ENCODE data around the gene MYL12A.
A peak's percentile ranks its signal among the peaks of the same experiment; 100 is the strongest.
"Not testable (repeated sequence)": the region's sequence is repeated elsewhere in the genome, so short reads cannot be mapped to it uniquely, and the experiment has no call there.

The MYL12A gene

DNA sequence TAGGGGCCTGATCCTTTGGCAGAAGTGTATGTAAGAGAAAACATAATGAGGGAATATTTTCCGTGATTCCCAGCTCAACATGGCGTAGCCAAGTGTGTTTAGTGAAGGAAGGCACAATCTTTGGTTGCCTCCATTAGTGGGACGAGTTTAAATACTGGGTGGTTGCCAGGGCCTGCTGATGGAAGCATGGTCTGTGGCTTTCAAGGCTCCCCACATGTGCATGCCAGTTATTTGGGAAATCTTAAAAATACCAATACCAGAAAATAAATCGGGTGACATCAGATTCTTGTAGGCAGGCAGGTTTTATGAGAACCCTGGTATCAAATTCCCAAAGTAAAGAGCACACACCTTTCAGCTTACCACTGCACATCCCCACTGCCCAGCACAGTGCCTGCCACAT is 7.1 kb downstream of the MYL12A start:
- DNase-seq (ENCODE audit: low read depth in 2 of 3, low spot score in 2 of 3) = no peak

DNA sequence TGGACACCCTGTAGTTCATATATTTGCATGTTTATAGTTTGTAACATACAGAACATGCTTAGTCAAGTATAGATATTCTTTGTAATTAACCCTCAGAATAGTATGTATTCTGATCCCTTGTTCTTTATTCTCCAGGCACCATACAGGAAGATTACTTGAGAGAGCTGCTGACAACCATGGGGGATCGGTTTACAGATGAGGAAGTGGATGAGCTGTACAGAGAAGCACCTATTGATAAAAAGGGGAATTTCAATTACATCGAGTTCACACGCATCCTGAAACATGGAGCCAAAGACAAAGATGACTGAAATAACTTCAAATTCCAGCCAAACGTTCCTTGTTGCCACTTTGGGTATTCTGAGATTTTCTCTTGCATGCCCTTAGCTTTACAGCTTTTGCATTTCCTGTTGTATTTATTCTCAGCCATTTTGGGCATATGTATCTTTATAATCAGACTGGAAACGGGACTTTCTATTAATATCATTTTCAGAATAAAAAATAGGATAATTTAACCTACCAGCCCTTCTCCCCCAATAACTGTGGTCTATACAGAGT is 8.1 kb downstream of the MYL12A start:
- no peak for DNase-seq (ENCODE audit: low read depth in 2 of 3, low spot score in 2 of 3)

DNA sequence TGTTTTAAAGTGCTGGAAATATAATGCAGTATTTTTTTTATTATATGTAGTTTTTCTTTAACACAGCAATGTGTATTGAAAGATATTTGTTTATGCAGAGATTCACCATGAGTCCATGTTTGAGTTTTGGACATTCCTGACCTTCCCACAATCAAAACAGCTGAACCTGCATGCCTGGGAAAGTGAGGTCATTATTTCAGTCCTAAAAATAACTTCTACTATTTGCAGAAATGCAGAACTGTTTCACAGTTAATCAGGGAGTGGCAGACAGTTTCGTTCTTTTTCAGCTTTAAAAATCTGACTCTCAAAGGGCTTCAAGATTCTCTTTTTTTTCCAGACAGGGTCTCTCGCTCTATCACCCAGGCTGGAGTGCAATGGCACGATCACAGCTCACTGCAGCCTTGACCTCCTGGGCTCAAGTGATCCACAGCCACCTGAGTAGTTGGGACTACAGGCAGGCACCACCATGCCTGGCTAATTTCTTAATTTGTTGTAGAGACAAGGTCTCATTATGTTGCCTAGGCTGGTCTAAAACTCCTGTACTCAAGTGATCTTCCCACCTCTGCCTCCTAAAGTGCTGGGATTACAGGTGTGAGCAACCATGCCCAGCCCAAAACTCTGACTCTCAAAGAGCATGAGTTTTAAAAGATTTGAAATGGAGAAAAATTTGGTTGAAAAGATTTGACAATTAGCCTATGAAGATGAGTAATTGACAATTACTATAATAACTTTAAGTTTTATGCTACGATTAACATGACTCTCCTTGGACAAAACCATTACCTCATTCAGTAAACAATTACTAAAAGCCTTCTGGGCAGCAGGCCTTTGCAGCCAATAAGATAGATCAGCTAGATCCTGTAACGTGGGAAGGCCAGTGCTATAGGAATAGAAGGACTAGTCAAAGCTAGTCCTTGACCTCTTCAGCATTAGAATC is 9.4 kb downstream of the MYL12A start:
- no peak for DNase-seq (ENCODE audit: low read depth in 2 of 3, low spot score in 2 of 3)

GRCh38 chr18:3257627-3258120 is 10.1 kb downstream of the MYL12A start:
- DNase-seq (ENCODE audit: low read depth in 2 of 3, low spot score in 2 of 3) = no peak

DNA sequence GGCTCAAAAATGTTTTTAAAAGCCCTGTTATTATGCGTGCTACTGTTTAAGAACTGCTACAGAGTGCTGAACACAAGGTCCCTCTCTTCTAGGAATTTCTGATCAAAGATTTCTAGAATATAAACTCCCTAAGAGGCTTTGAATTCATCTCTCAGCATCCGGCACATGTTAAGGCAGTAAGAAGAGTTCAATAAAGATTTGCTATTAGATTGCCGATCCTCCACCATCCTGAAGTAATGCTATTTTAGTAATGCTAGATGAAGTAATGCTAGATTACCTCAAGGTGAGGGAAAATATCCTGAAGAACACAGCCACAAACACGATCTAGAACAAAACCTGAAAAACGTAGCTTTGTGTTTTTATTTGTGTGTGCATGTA is 13.4 kb downstream of the MYL12A start:
- DNase-seq (ENCODE audit: low read depth in 2 of 3, low spot score in 2 of 3) = no peak

DNA sequence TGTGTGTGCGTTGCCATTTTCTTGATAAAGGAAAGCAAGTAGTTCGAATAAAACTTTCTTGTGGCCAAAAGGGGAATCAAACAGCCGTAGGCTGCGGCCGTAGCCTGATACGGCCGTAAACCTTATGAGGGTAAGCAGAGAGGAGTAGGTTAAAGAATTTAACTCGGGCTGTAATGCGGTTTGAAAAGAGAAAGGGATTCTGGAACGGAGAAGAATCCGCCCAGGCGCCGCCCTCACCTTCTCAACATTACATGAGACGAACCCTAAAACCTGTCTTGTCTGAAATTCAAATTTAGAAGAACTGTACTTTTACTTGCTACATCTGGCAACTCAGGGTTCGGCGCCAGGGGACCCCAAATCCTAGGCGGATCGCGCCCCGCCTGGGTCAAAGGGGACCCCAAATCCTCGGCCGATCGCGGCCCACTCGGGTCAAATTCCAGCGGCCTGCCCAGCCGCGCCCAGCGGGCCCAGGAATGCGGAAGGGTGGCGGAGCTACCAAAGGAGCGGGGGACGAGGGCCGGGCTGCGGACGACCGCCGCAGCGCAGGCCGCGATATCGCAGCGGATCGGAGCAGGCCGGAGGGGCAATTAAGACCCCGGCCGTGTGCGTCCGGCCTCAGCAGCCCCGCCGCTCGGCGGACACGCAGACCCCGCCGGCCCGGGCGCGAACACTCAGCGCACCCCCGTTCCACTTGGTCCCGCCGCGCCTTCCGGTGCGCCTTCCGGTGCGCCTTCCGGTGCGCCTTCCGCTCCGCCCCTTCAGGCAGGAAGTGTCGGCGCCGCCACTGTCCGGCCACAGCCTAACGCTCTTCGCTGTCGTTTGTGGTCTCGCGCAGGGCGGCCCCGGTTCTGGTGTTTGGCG is 14.0 kb downstream of the MYL12A start, which contains the start of gene MYL12B:
Gene MYL12B (plus strand): TSS at position 761 of the 861 bp plus-strand sequence. CDS start 10,766 bp downstream, outside the sequence.
- peak; percentile 43 to 66 (median 56) for DNase-seq (ENCODE audit: low read depth in 2 of 3, low spot score in 2 of 3)

GRCh38 chr18:3262234-3263131 is 14.9 kb downstream of the MYL12A start:
- DNase-seq (ENCODE audit: low read depth in 2 of 3, low spot score in 2 of 3) = peak in 1 of 3 experiments; percentile 14

DNA sequence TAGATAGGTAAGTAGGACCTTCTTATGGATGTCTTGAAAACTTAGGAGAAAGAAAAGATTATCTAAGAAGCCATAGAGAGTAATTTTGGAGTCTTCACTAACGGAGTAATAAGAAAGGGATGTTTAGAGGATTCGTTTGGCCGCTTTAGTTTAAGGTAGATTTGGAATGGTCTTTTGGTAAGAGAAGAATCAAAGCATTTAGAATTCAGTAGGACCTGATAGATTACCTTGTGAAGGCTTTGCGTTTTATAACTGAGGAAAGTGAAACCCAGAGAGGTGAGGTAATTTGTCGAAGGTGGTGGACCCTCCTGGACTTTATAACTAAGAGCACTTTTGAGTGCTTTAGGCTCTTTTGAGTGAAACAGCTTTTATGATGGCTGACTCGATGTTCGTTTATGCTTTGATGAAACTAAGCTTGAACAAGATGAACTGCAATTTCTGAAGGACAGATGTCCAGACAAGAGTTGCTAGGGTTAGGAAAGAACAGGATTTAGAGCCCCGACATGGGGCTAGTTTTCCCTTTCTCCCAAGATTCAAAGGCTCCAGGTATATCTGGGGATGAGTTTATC is 15.6 kb downstream of the MYL12A start:
- no peak for DNase-seq (ENCODE audit: low read depth in 2 of 3, low spot score in 2 of 3)

GRCh38 chr18:3264362-3264761 is 16.8 kb downstream of the MYL12A start:
- no peak for DNase-seq (ENCODE audit: low read depth in 2 of 3, low spot score in 2 of 3)

- no peak for DNase-seq (ENCODE audit: low read depth in 2 of 3, low spot score in 2 of 3)
These were observed 18.0 kb downstream of the MYL12A start for GRCh38 chr18:3265564-3266033.

DNA sequence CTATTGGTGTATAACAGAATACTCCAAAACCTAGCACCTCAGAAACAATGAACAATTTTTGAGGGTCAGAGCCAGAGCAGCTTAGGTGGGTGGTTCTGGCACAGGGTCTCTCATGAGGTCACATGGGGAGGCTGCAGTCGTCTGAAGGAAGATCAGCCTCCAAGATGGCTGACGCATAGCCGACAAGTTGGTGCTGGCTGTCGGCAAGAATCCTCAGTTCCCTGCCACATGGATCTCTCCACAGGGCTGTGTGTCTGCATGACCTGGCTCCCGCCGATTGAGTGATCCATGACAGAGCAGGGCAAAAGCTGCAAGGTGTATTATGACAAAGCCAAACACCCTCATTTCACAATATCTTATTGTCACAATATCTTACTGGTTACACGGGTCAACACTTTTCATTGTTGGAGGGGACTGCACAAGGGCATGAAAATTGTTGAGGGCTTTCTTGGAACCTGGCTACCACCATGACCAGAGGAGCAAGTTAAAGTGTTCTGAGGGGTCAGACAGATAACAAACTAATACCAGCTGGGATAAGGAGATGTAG is 18.5 kb downstream of the MYL12A start:
- DNase-seq (ENCODE audit: low read depth in 2 of 3, low spot score in 2 of 3) = no peak

DNA sequence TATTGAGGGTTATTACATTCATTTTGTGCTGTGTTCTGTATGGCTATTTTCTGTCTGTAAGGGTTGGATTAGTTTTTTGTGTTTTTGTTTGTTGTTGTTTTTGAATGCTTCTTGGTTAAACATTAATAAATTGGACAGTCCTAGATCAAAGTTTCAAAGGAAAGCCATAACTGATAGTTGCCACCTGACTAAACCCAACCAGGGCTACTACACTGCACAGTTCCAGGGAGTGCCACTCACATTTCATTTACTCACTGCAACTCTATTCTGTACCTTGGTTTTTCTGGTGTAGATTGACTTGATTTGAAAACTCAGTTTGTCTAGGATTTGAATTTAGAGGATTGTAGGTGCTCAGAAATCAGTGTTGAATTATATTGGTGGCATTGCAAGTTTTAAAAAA is 20.7 kb downstream of the MYL12A start:
- DNase-seq (ENCODE audit: low read depth in 2 of 3, low spot score in 2 of 3) = no peak

GRCh38 chr18:3269241-3269913 is 21.8 kb downstream of the MYL12A start:
- DNase-seq (ENCODE audit: low read depth in 2 of 3, low spot score in 2 of 3) = no peak

DNA sequence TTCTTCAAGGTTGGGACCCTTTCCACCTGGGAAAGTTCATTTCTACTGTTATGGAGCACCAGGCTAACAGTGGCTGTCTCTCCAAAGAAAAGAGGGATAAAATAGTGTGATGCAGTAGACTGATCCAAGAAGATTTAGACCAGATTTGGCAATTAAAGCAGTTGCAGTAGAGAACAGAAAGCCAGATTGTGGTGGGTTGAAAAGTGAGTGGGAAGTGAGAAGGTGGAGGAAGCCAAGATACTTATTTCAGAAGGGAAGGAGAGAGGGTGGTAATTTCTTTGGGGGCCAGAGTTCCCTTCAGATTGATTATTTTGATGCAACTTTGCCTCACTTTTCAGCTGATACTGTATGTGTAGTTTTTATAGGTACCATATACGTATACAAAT is 22.3 kb downstream of the MYL12A start:
- no peak for DNase-seq (ENCODE audit: low read depth in 2 of 3, low spot score in 2 of 3)

- DNase-seq (ENCODE audit: low read depth in 2 of 3, low spot score in 2 of 3) = no peak
These were observed 25.4 kb downstream of the MYL12A start for GRCh38 chr18:3273042-3273441.

- DNase-seq (ENCODE audit: low read depth in 2 of 3, low spot score in 2 of 3) = not testable (repeated sequence)
These were observed 30.1 kb downstream of the MYL12A start for GRCh38 chr18:3277643-3278213.

DNA sequence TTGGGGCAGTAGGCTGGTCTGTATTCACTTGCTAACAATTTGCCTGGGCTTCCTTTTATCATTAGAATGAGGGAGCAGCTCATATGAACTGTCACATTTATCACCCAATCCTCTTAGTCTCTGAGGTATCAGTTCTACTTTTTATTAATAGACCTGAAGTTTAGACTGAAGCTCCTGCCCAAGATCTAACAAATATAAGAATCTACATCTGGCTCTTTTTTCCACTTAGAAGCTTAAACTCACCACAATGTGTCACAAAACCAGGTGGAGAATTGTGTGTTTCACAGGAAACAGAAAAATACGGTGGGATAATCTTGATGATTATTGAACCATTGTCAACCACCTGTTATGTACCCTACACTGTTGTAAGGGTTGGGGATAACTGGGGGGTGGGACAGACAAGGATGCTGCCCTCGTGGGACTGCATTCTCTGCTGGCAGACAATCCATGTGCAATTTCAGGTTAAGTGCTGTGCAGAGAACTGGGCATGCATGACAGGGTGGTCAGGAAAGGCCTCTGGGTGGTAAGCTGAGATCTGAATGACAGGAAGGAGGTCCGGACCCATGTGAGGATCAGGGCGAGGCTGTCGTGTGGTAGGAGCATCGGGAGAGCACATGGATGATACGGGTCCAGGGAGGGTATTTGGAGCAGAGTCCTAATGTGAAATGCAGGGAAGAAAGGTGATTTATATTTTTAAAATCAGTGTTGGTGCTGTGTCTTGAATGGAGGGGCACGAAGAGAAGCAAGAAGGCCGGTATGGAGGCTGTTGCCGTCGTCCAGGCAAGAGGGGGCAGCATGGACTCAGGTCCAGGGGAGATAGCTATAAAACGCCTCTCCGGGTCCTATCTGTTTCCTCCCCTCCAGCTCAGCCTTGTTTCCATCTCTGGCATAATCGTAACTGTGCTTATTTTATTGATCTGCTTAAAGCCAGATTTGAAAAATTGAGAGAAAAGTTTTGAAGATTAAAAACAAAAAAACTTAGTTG is 31.9 kb downstream of the MYL12A start:
- DNase-seq (ENCODE audit: low read depth in 2 of 3, low spot score in 2 of 3) = no peak

All from activated CD8-positive, alpha-beta memory T cell treated with anti-CD3 and anti-CD28 coated beads for 48 hours (primary cell).